Hematopoietic multipotent progenitor cell treated with erythropoietin and hydrocortisone succinate and interleukin-3 and kit ligand, for 6 days (in vitro differentiated cells): Measurements from ENCODE around the gene SERTAD3.
"Not testable (repeated sequence)": the region's sequence is repeated elsewhere in the genome, so short reads cannot be mapped to it uniquely, and the experiment has no call there.

ENCODE experiments used
- DNase-seq: peaks from one replicate; pipeline ENCODE4 v3.0.0-alpha.2; 2015

SERTAD3 gene

GRCh38 chr19:40444000-40444824, at the start of gene SERTAD3:
Gene SERTAD3 (minus strand): TSS chr19:40444335. CDS start chr19:40442080, 2,255 bp downstream.
- DNase-seq: peak; percentile 98

- DNase-seq: no peak
Measured at GRCh38 chr19:40493778-40494177, 49.6 kb upstream of the SERTAD3 start.

GRCh38 chr19:40492274-40492673, 48.1 kb upstream of the SERTAD3 start:
- DNase-seq: no peak

GRCh38 chr19:40489882-40490230, 45.7 kb upstream of the SERTAD3 start:
- no peak for DNase-seq

- no peak for DNase-seq
Measured at GRCh38 chr19:40486017-40486416, 41.9 kb upstream of the SERTAD3 start.

GRCh38 chr19:40475878-40476644, 31.9 kb upstream of the SERTAD3 start:
- not testable (repeated sequence) for DNase-seq

GRCh38 chr19:40474737-40475136, 30.6 kb upstream of the SERTAD3 start:
- no peak for DNase-seq

GRCh38 chr19:40472516-40472915, 28.4 kb upstream of the SERTAD3 start:
- DNase-seq: no peak

- no peak for DNase-seq
Measured at GRCh38 chr19:40471111-40471510, 27.0 kb upstream of the SERTAD3 start.

- no peak for DNase-seq
Measured at GRCh38 chr19:40469011-40469410, 24.9 kb upstream of the SERTAD3 start.

GRCh38 chr19:40466985-40467734, 23.0 kb upstream of the SERTAD3 start, which contains the start of gene SPTBN4:
Gene SPTBN4 (plus strand): TSS chr19:40467001. CDS start chr19:40472622, 5,621 bp downstream.
- DNase-seq: no peak

GRCh38 chr19:40466219-40466984, 22.3 kb upstream of the SERTAD3 start:
- DNase-seq: peak; percentile 48

GRCh38 chr19:40465557-40466218, 21.6 kb upstream of the SERTAD3 start, which contains the start of gene BLVRB:
Gene BLVRB (minus strand): TSS chr19:40465745. CDS start chr19:40465688, 57 bp downstream.
- DNase-seq: peak; percentile 100

GRCh38 chr19:40465025-40465556, 21.0 kb upstream of the SERTAD3 start:
- peak; percentile 87 for DNase-seq

GRCh38 chr19:40464059-40465024, 20.2 kb upstream of the SERTAD3 start:
- DNase-seq: peak; percentile 97

- not testable (repeated sequence) for DNase-seq
Measured at GRCh38 chr19:40463587-40464037, 19.5 kb upstream of the SERTAD3 start.

GRCh38 chr19:40461669-40462221, 17.6 kb upstream of the SERTAD3 start:
- peak; percentile 32 for DNase-seq

- DNase-seq: no peak
Measured at GRCh38 chr19:40460185-40460584, 16.1 kb upstream of the SERTAD3 start.

GRCh38 chr19:40458597-40458974, 14.5 kb upstream of the SERTAD3 start:
- DNase-seq: no peak
